ENCODE data around the gene GALNT14. TPM values are rescaled to one million over a fixed set of nuclear protein-coding genes. Genes with fewer than 3 reads are reported as not detected.

Gene GALNT14
- total RNA-seq, 1 donor from 2014 or later: 14.4 TPM

DNA sequence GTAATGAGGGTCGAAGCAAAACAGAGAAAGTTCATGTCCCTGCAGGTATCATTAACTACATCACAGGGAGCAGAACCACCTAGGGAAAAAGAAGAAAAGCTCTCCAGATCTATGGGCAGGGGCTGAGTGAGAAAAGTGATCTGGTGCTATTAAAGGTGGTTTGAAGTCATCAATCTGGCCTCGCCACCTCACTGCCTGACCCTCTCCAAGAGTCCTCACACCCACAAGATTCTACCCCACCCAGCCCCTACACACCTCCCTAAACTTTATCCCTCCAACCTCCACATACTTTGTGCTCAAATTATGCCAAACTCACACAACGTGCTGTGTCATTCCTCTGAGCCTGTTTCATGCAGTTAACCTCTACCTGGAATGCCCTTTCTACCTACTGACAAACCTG lies 2.2 kb downstream of the GALNT14 start:
- Mint-ChIP-seq H3K36me3 (ENCODE audit: unreplicated experiment) (no peaks in the 10 kb centered on the region), H3K9me3 (ENCODE audit: unreplicated experiment) (peaks cover 6% of the 10 kb centered on the region), H3K27ac (ENCODE audit: unreplicated experiment) (no peak overlapping the region), H3K4me1 (ENCODE audit: low read depth, unreplicated experiment) (peaks cover 19% of the 10 kb centered on the region), H3K27me3 (ENCODE audit: unreplicated experiment) (peaks cover 12% of the 10 kb centered on the region), H3K4me3 (ENCODE audit: unreplicated experiment) (peak overlapping the region; percentile 81)
- DNase-seq: no peak
- TF ChIP-seq, protein P1, sequence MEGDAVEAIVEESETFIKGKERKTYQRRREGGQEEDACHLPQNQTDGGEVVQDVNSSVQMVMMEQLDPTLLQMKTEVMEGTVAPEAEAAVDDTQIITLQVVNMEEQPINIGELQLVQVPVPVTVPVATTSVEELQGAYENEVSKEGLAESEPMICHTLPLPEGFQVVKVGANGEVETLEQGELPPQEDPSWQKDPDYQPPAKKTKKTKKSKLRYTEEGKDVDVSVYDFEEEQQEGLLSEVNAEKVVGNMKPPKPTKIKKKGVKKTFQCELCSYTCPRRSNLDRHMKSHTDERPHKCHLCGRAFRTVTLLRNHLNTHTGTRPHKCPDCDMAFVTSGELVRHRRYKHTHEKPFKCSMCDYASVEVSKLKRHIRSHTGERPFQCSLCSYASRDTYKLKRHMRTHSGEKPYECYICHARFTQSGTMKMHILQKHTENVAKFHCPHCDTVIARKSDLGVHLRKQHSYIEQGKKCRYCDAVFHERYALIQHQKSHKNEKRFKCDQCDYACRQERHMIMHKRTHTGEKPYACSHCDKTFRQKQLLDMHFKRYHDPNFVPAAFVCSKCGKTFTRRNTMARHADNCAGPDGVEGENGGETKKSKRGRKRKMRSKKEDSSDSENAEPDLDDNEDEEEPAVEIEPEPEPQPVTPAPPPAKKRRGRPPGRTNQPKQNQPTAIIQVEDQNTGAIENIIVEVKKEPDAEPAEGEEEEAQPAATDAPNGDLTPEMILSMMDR (IDR thresholded peaks at IDR 0.05; ENCODE audit: partially characterized antibody, unreplicated experiment): no peak

DNA sequence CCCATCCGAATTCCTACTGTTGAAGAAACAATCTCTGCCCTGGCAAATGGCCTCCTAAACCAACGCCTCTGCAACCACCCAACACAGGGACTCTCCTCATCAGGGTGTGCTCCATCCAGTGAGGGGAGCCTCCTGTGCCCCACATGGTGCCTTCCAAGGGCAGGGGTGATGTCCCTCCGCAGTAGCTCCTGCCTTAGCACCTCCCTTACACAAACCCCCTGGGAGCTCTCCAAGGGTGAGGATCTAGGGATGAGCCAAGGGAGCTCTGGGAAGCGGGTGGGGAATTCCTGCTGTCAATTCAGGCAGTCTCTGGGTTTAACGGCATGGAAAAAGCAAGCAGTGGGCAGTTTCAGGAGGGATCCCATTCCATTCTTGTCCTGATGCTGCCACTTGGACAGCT lies 3.8 kb downstream of the GALNT14 start:
- Mint-ChIP-seq H3K9me3 (ENCODE audit: unreplicated experiment) (peaks cover 11% of the 10 kb centered on the region), H3K27me3 (ENCODE audit: unreplicated experiment) (peaks cover 17% of the 10 kb centered on the region), H3K36me3 (ENCODE audit: unreplicated experiment) (no peaks in the 10 kb centered on the region), H3K4me1 (ENCODE audit: low read depth, unreplicated experiment) (peaks cover 33% of the 10 kb centered on the region), H3K4me3 (ENCODE audit: unreplicated experiment) (no peak overlapping the region), H3K27ac (ENCODE audit: unreplicated experiment) (no peak overlapping the region)
- TF ChIP-seq, protein P1 (IDR thresholded peaks at IDR 0.05; ENCODE audit: partially characterized antibody, unreplicated experiment): no peak
- DNase-seq: no peak

DNA sequence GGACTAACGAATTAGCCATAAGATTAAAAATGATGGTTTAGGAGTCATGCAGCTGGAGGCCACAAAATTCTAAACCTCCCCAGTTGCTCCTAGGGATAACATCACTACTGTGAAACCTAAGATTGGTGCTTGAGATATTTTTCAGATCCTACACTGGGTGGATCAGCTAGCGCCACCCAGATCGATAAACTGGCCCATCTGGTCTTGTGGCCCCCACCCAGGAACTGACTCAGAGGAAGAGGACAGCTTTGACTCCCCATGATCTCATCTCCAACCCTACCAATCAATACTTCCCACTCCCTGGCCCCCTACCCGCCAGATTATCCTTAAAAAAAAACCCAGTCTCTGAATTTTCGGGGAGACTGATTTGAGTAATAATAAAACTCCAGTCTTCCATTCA lies 5.5 kb downstream of the GALNT14 start:
- TF ChIP-seq, protein P1 (IDR thresholded peaks at IDR 0.05; ENCODE audit: partially characterized antibody, unreplicated experiment): no peak
- Mint-ChIP-seq H3K27ac (ENCODE audit: unreplicated experiment) (no peak overlapping the region), H3K4me1 (ENCODE audit: low read depth, unreplicated experiment) (peaks cover 40% of the 10 kb centered on the region), H3K9me3 (ENCODE audit: unreplicated experiment) (peaks cover 11% of the 10 kb centered on the region), H3K27me3 (ENCODE audit: unreplicated experiment) (peaks cover 17% of the 10 kb centered on the region), H3K4me3 (ENCODE audit: unreplicated experiment) (peak overlapping the region; percentile 32), H3K36me3 (ENCODE audit: unreplicated experiment) (no peaks in the 10 kb centered on the region)
- DNase-seq: no peak

DNA sequence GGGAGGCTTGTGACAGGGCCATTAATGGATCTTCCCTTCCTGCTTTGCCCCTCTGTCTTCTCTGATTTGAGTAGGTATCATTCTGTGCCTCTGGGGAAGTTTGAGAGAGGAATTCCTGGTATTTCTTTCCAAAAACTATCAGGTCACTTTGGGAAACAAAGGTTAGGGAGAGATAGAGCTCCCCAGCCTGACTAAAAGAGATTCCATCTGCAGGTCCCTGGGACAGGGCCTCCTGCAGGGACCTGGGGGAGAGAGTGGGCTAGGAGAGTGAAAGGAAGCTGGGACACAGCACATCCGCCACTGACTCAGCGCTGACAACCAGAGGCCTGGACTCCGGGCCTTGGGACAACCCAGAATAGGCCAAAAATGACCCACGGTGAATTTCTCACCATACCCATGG lies 6.4 kb downstream of the GALNT14 start:
- H3K4me3 Mint-ChIP-seq (ENCODE audit: unreplicated experiment): no peak overlapping the region
- peak overlapping the region; percentile 67 for H3K27ac Mint-ChIP-seq (ENCODE audit: unreplicated experiment)
- H3K9me3 Mint-ChIP-seq (ENCODE audit: unreplicated experiment): peaks cover 11% of the 10 kb centered on the region
- H3K36me3 Mint-ChIP-seq (ENCODE audit: unreplicated experiment): no peaks in the 10 kb centered on the region
- no peak for DNase-seq
- H3K27me3 Mint-ChIP-seq (ENCODE audit: unreplicated experiment): peaks cover 14% of the 10 kb centered on the region
- H3K4me1 Mint-ChIP-seq (ENCODE audit: low read depth, unreplicated experiment): peaks cover 40% of the 10 kb centered on the region
- TF ChIP-seq, protein P1 (IDR thresholded peaks at IDR 0.05; ENCODE audit: partially characterized antibody, unreplicated experiment): no peak

DNA sequence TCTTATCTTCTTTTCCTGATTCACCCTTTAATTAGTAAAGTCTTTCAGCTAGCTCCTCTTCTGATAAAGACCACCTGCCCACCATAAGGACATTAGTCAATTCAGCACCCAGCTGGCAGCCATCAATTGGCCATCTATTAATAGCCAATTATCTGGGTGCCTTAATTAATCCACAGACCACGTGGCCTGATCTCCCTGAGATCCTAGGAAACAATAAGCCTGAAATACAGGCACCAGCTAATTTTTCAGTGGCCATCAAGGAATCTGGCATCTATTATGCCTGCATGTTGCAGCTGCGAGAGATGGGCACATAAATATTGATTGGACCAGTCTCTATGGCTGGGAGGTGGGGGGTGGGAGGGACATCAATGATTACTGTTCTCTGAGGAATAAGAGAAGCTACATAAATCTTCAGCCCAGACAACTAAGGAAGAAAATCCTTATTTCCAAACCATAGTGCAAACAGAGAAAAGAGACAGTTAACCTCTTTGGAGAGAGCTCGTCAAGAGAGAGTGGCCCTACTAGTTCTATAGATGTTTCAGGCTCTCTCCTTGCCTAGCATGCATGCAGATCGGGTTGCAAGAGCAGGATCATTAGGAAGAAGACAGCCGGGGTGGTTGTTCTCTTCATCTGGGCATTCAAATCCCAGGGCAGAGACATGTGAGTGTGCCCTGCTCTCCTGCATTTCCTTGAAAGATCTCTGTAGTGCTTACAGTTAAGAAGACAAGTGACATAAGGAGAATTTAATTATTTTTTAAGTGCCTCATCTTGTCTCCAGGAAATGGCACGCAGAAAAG lies 8.7 kb downstream of the GALNT14 start:
- no peak for DNase-seq
- peaks cover 5% of the 10 kb centered on the region for H3K27me3 Mint-ChIP-seq (ENCODE audit: unreplicated experiment)
- peaks cover 11% of the 10 kb centered on the region for H3K9me3 Mint-ChIP-seq (ENCODE audit: unreplicated experiment)

More for the DNA sequence above, 8.7 kb downstream of the GALNT14 start:
- Mint-ChIP-seq H3K27ac (ENCODE audit: unreplicated experiment) (peak overlapping the region; percentile 29), H3K36me3 (ENCODE audit: unreplicated experiment) (no peaks in the 10 kb centered on the region), H3K4me1 (ENCODE audit: low read depth, unreplicated experiment) (peaks cover 39% of the 10 kb centered on the region), H3K4me3 (ENCODE audit: unreplicated experiment) (peak overlapping the region; percentile 63)
- TF ChIP-seq, protein P1 (IDR thresholded peaks at IDR 0.05; ENCODE audit: partially characterized antibody, unreplicated experiment): no peak

All from glutamatergic neuron (in vitro differentiated cells).